Stimulated activated effector memory CD8-positive, alpha-beta T cell treated with anti-CD3 and anti-CD28 coated beads, Interleukin-12 subunit alpha, Interleukin-12 subunit beta, amount 100 ng/mL, for 72 hours (primary cell): ENCODE results near the gene SH3BGRL.

Experiments used
- ATAC-seq: fragments of 150-1000 bp; cut with Tn5 transposase; 2 replicates; pipeline ENCODE4 v1.10.0; 2021
- DNase-seq, 2 donors: peaks; one replicate each; pipeline ENCODE4 v3.0.0; 2021 to 2022; ENCODE audit warnings: low spot score in 2 of 2
- H3K27ac Mint-ChIP-seq: one replicate; pipeline ENCODE4 v1.8.0; 2022; ENCODE audit warnings: mild to moderate bottlenecking, mixed read lengths
- H3K36me3 Mint-ChIP-seq: one replicate; pipeline ENCODE4 v1.8.0; 2022; ENCODE audit warnings: mild to moderate bottlenecking, mixed read lengths
- H3K4me1 Mint-ChIP-seq: one replicate; pipeline ENCODE4 v1.8.0; 2022; ENCODE audit warnings: mixed read lengths
- H3K4me3 Mint-ChIP-seq: one replicate; pipeline ENCODE4 v1.8.0; 2022; ENCODE audit warnings: mild to moderate bottlenecking, mixed read lengths
- H3K9me3 Mint-ChIP-seq: one replicate; pipeline ENCODE4 v1.8.0; 2022; ENCODE audit warnings: mixed read lengths

The SH3BGRL gene

DNA sequence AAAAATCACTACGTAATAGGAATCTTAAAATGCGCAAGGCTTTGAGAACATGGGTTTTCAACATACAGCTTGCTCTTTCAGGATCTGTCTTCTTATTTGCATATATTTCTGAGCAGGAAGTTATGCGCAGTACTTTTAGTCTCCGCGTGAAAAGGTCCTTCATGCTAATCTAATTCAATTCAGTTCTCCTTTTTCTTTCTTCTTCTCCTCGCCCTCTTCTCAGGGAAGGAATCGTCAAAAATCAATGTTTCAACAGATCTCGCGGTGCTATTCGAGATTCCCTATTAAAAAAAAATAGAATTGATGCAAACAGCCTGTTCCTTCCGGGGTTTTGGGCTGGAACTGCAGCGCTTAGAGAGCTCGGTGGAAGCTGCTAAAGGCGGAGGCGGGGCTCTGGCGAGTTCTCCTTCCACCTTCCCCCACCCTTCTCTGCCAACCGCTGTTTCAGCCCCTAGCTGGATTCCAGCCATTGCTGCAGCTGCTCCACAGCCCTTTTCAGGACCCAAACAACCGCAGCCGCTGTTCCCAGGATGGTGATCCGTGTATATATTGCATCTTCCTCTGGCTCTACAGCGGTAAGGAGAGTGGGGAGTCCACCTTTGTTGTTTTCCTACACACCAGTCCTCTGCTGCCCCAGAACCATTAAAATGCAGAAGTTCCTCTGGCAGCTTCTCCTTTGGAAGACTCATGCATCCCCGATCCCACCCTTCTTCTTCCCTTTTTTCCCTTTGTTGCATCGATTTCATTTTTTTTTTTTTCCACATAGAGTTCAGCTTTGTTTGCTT is at the start of gene SH3BGRL, which contains the start of gene HMGN5:
Gene SH3BGRL (plus strand): TSS at position 432 of the 785 bp plus-strand sequence. CDS start 99 bp downstream, at position 531.
Gene HMGN5 (minus strand): TSS at position 243 of the 785 bp plus-strand sequence. CDS start 80,364 bp downstream, outside the sequence.
- no peaks in the 10 kb centered on the region for H3K36me3 Mint-ChIP-seq
- H3K4me3 Mint-ChIP-seq: peak within 1 kb of the TSS; percentile 92
- H3K4me1 Mint-ChIP-seq: peaks cover 19% of the 10 kb centered on the region
- DNase-seq: peak; percentile 16 to 71
- H3K27ac Mint-ChIP-seq: peak within 1 kb of the TSS; percentile 95
- peak; percentile 98 for ATAC-seq
- no peaks in the 10 kb centered on the region for H3K9me3 Mint-ChIP-seq

DNA sequence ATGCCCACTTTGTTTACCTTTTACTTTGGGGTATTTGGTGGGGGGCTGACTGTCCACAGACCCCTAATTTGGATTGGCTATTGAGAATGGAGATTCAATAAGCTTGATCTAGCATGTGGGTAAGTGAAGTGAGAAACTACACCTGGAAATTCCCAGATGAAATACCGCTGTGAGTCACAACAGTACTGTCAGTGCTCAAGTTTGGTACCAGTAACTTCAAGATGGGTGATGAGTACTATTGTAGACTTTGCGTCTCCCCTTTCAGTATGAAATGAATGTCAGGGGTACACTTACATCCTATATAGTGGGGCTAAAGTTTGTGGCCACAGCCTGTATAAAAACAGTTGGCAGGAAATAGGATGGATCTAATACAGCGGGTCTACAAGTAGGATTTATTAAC is 33.5 kb upstream of the SH3BGRL start:
- ATAC-seq: no peak
- Mint-ChIP-seq H3K9me3 (no peaks in the 10 kb centered on the region), H3K36me3 (no peaks in the 10 kb centered on the region), H3K4me1 (no peaks in the 10 kb centered on the region), H3K4me3 (no peak overlapping the region), H3K27ac (no peak overlapping the region)
- no peak for DNase-seq

DNA sequence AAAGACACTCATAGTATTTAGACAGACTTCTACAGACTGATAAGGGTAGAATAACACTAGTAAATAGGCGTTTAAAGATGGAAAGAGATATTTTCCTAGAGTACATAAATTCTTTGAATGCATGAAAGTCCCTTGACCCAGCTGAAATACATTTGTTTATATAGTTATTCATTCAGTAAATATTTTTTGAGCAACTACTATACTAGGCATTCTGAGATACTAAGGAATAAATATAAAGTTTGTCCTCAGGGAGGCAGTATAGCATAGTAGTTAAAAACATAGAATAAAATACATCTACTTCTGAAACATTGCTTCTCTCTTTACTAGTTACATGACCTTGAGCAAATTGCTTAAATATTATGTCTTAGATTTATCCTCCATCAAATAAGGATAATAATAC is 27.6 kb upstream of the SH3BGRL start:
- H3K4me3 Mint-ChIP-seq: no peak overlapping the region
- H3K4me1 Mint-ChIP-seq: no peaks in the 10 kb centered on the region
- H3K9me3 Mint-ChIP-seq: no peaks in the 10 kb centered on the region
- H3K27ac Mint-ChIP-seq: no peak overlapping the region
- no peak for DNase-seq
- H3K36me3 Mint-ChIP-seq: no peaks in the 10 kb centered on the region
- no peak for ATAC-seq

DNA sequence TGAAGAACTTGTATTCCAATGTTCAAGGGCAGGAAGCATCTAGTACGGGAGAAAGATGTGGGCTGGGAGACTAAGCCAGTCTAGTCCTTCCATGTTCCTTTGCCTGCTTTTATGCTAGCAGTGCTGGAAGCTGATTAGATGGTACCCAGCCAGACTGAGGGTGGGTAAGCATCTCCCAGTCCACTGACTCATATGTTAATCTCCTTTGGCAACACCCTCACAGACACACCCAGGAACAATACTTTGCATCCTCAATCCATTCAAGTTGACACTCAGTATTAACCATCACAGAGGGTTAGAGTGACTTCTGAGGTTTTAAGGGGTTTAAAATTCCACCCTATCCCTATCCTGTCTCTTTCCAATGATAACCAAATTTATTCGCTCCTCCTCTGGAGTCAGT is 6.6 kb upstream of the SH3BGRL start:
- ATAC-seq: no peak
- no peak overlapping the region for H3K27ac Mint-ChIP-seq

DNA sequence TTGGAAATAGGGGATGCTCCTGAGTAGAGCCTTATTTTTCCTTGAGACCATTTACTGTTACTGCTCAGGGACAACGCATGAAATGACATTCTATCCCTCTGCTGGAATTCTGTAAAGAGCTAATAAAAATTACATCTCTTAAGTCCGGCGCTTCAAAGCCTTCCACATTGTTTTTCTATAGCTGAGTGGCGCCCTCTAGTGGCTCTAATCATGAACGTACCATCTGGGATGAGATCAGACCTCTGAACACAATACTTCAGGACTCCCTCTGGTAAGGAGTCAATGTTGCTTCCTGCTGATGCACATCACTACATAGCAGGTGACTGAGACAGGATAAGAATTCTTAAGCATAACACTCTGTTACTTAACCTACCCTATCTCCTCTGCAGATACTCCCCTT is 6.2 kb upstream of the SH3BGRL start:
- ATAC-seq: peak; percentile 69
- no peaks in the 10 kb centered on the region for H3K4me1 Mint-ChIP-seq
- no peak overlapping the region for H3K4me3 Mint-ChIP-seq
- DNase-seq: peak; percentile 24 to 60
- no peak overlapping the region for H3K27ac Mint-ChIP-seq
- H3K9me3 Mint-ChIP-seq: no peaks in the 10 kb centered on the region
- no peaks in the 10 kb centered on the region for H3K36me3 Mint-ChIP-seq

More for the DNA sequence above, 6.6 kb upstream of the SH3BGRL start:
- no peaks in the 10 kb centered on the region for H3K36me3 Mint-ChIP-seq
- no peak overlapping the region for H3K4me3 Mint-ChIP-seq
- no peaks in the 10 kb centered on the region for H3K9me3 Mint-ChIP-seq
- no peaks in the 10 kb centered on the region for H3K4me1 Mint-ChIP-seq
- DNase-seq: no peak

DNA sequence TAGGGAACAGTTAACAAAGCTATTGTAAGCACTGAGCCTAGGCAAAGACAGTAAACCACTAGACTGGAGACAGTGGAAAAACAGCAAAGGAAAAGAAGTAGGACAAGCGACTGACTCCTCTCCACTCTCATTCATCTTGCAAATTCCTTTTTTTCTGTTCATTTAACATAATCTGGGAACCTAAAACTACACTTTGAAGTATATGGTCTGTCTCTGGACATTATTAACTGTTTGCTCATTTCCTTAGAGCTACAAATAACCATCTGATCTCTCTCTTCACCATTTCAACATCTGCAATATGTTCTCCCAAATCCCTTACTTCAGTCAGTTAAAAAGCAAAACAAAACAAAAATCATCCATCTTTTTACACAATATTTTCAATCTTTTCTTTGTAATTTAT is 831 bp upstream of the SH3BGRL start:
- H3K36me3 Mint-ChIP-seq: no peaks in the 10 kb centered on the region
- peaks cover 12% of the 10 kb centered on the region for H3K4me1 Mint-ChIP-seq
- DNase-seq (no peak), ATAC-seq (no peak)
- peak overlapping the region; percentile 95 for H3K27ac Mint-ChIP-seq
- no peaks in the 10 kb centered on the region for H3K9me3 Mint-ChIP-seq
- H3K4me3 Mint-ChIP-seq: peak overlapping the region; percentile 92

DNA sequence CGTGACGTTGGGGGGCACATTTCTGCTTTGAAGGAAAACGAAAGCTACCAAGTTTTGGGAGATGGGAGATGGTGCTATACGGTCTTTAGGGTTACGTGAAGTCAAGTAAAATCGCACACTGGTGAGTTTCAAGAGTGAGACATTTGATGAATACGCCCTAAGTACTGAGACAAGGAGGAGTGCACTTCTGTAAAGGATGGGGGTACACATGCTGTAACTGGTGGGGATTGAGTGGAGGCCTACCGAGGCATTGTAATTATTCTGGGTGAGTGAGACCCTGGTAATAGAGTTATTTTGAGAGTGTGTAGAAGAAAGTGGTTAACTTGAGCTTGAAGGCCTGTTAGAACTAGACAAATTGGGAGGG is 536 bp downstream of the SH3BGRL start:
- DNase-seq: no peak
- peak; percentile 69 for ATAC-seq
- Mint-ChIP-seq H3K4me1 (peaks cover 19% of the 10 kb centered on the region), H3K4me3 (peak overlapping the region; percentile 92), H3K27ac (peak overlapping the region; percentile 95), H3K9me3 (no peaks in the 10 kb centered on the region), H3K36me3 (no peaks in the 10 kb centered on the region)

DNA sequence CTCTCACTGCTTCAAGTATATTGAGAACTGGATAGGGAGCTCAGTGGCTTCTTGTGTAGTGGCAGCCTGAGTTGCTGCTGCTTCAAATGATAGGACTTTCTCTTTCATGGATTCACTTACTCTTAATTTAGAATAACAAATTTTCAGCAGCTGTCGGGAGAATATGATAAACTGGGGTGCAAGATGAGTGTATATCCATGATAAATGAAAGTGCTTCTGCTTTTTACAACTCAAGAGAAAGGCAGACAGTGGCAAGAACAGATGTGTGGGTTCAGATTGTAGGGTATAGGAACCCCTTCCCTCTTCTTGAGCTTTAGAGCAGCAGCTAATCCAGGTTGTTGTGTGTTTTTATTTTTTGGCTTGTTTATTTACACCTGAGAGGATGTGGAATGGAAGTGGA is 1.0 kb downstream of the SH3BGRL start:
- Mint-ChIP-seq H3K27ac (peak overlapping the region; percentile 95), H3K9me3 (no peaks in the 10 kb centered on the region), H3K36me3 (no peaks in the 10 kb centered on the region), H3K4me3 (peak overlapping the region; percentile 92), H3K4me1 (peaks cover 19% of the 10 kb centered on the region)
- DNase-seq: no peak
- no peak for ATAC-seq

DNA sequence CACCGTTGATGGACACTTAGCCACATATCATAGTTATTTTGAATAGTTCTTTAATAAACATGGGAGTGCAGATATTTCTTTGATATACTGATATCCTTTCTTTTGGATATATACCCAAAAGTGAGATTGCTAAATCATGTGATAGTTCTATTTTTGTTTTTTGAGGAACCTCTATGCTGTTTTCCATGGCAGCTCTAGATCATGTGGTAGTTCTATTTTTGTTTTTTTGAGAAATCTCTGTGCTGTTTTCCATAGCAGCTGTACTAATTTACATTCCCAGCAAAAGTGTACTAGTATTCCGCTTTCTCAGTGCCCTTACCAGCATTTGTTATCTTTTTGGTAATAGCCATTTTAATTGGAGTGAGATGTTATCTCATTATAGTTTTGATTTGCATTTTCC is 3.6 kb downstream of the SH3BGRL start:
- Mint-ChIP-seq H3K4me3 (no peak overlapping the region), H3K4me1 (peaks cover 19% of the 10 kb centered on the region), H3K27ac (no peak overlapping the region), H3K36me3 (no peaks in the 10 kb centered on the region), H3K9me3 (no peaks in the 10 kb centered on the region)
- DNase-seq: no peak
- no peak for ATAC-seq

DNA sequence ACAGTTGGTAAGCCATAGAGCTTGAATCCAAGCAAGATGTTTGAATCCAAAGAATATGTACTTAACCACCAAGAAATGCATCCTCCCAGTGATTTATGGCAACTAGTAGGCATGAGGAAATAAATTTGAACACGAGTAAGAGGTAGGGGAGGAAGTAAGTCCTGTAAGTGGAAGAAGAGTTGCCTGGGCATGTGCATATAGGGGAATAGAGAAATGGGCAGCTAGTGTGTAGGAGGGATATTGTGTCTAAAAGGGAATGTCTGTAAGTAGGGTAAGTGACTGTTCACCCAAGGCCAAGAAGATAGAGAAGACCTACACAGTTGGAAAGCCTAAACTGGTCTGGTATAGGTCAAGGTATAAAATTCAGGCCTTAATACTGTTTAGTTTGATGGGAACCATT is 4.6 kb downstream of the SH3BGRL start:
- H3K4me1 Mint-ChIP-seq: peaks cover 12% of the 10 kb centered on the region
- H3K4me3 Mint-ChIP-seq: no peak overlapping the region
- ATAC-seq: no peak
- no peak overlapping the region for H3K27ac Mint-ChIP-seq
- H3K9me3 Mint-ChIP-seq: no peaks in the 10 kb centered on the region
- H3K36me3 Mint-ChIP-seq: peaks cover 5% of the 10 kb centered on the region
- no peak for DNase-seq

DNA sequence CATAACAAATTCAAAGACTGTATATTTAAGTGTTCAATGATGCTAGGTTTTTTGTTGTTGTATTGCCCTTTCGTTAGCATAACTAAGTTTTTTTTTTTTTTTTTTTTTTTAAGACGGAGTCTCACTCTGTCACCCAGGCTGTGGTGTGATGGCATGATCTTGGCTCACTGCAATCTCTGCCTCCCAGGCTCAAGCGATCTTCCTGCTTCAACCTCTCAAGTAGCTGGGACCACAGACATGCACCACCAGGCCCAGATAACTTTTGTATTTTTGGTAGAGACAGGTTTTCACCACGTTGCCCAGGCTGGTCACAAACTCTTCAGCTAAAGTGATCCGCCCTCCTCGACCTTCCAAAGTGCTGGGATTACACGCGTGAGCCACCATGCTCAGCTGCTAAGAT is 7.0 kb downstream of the SH3BGRL start:
- Mint-ChIP-seq H3K9me3 (no peaks in the 10 kb centered on the region), H3K27ac (no peak overlapping the region), H3K4me3 (no peak overlapping the region), H3K4me1 (peaks cover 16% of the 10 kb centered on the region), H3K36me3 (peaks cover 23% of the 10 kb centered on the region)
- DNase-seq: no peak
- no peak for ATAC-seq

DNA sequence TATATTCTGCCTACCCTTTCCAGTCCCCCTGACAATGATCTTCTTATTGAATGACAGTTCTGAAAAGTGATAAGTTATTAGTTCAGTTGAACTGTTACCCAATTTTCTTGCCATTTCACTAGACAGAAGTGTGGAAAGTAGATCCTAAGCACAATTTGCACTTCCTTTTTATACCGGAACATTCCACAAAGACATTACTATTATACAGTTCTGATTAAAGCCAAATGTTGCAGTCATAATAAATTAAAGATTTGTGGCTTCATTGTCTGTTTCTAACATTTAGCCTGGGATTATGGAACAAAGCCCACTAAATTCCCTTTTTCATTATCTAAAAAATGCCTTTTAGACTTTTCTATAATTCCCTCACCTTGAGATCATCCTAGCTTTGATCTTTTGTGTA is 13.8 kb downstream of the SH3BGRL start:
- Mint-ChIP-seq H3K4me1 (peaks cover 26% of the 10 kb centered on the region), H3K36me3 (peaks cover 23% of the 10 kb centered on the region), H3K9me3 (no peaks in the 10 kb centered on the region), H3K4me3 (no peak overlapping the region), H3K27ac (no peak overlapping the region)
- no peak for ATAC-seq
- DNase-seq: no peak

DNA sequence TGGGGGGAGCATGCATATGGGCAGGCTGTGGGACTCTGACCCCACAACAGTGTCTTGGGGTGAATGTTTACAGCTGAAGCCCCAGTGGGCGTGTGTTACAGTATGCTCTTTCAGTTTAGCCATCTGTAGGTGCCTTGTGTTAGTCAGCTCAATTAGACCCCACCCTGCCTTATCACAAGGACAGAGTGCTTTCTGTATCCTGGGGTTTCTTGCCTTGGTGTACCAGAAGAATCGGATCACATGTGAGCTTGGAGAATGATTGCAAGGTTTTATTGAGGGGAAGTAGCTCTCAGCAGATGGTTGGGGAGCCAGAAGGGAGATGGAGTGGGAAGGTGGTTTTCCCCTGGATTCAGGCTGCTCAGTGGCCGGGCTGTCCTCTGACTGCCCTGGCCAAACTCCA is 27.3 kb downstream of the SH3BGRL start:
- peaks cover 17% of the 10 kb centered on the region for H3K4me1 Mint-ChIP-seq

DNA sequence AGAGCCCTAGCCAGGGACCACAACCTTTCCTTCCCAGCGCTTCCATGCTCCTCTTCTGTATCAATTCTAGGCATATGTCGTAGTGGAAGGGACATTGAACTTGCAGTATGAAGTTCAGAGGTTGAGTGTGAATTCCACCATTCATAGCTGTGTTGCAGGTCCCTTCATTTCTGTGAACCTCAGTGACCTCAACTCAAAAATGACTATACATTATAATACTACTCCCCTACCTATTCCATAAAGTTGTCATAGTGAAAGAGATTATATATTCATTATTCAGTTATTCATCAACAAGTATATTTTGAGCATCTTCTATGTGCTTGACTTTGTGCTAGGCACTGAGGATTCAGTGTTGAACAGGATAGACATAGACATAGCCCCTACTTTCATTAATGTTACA is 28.0 kb downstream of the SH3BGRL start:
- DNase-seq (no peak), ATAC-seq (peak; percentile 67)
- Mint-ChIP-seq H3K4me1 (peaks cover 17% of the 10 kb centered on the region), H3K27ac (no peak overlapping the region), H3K36me3 (no peaks in the 10 kb centered on the region), H3K9me3 (no peaks in the 10 kb centered on the region), H3K4me3 (no peak overlapping the region)

More for the DNA sequence above, 27.3 kb downstream of the SH3BGRL start:
- H3K4me3 Mint-ChIP-seq: no peak overlapping the region
- H3K36me3 Mint-ChIP-seq: no peaks in the 10 kb centered on the region
- DNase-seq (no peak), ATAC-seq (no peak)
- no peaks in the 10 kb centered on the region for H3K9me3 Mint-ChIP-seq
- H3K27ac Mint-ChIP-seq: no peak overlapping the region

DNA sequence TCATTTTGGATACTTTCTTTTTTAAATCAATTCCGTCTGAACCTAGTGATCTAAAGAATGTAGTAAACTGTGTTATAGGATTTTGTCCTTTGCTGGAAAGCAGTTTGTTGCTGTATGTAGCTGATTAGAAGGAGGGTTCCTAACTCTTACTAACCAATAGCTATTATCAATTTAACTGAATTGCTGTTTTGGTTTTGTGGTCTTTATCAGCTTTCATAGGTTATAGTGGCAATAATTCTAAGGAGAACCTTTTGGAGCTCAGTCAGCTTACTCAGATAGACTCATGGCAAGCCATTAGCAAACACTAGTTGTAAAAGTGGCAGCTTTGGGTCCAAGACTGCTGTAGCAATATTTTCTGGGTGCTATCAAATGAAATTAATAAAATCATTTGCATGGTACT is 29.6 kb downstream of the SH3BGRL start:
- Mint-ChIP-seq H3K4me1 (peaks cover 18% of the 10 kb centered on the region), H3K9me3 (no peaks in the 10 kb centered on the region), H3K27ac (no peak overlapping the region), H3K36me3 (peaks cover 1% of the 10 kb centered on the region), H3K4me3 (no peak overlapping the region)
- no peak for DNase-seq
- ATAC-seq: no peak

DNA sequence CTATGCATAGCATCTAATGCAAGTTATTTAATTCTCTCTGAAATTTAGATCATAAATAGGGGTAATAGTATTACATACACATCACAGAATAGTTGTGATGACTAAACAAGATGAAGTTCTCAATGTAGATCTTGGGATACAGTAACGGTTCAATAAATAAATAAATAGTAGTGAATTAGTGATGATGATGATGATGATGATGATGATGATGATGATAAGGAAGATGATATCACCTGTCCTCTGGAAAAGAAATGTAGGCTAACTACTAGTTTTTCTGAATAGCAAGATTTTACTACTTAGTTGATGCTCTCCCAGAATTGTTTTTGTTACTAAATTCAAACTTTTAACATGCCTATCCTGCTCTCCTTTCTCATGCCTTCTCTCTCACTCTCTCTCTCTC is 30.3 kb downstream of the SH3BGRL start:
- Mint-ChIP-seq H3K9me3 (no peaks in the 10 kb centered on the region), H3K4me3 (no peak overlapping the region), H3K4me1 (peaks cover 24% of the 10 kb centered on the region), H3K27ac (no peak overlapping the region), H3K36me3 (peaks cover 8% of the 10 kb centered on the region)
- DNase-seq (no peak), ATAC-seq (no peak)
